Astrocyte (in vitro differentiated cells and primary cell): ENCODE data around the gene PSORS1C1.

ENCODE experiments used
- CTCF ChIP-seq: IDR thresholded peaks from 2 replicates; pipeline ENCODE4 v1.5.1; 2011; ENCODE audit warnings: low read depth, mild to moderate bottlenecking, inconsistent platforms, low read length, moderate library complexity; ENCODE audit not compliant: insufficient read depth
- EZH2 ChIP-seq: IDR thresholded peaks from 2 replicates; pipeline ENCODE4 v1.6.1; 2012; ENCODE audit warnings: mild to moderate bottlenecking, low read length, inconsistent platforms; ENCODE audit not compliant: insufficient read depth

- TF ChIP-seq CTCF (no peak), EZH2 (no peak)
Observed at GRCh38 chr6:31144296-31144969, 29.8 kb downstream of the PSORS1C1 start.
